OCI-LY1 (cell line): ENCODE results near the gene ABLIM3.

Experiments
- H2AFZ ChIP-seq: fragments of 200-600 bp; sonication (generic), shearing (Covaris generic); 2 replicates; pipeline ENCODE4 v1.6.0; 2014; ENCODE audit warnings: antibody characterized with exemption, mild to moderate bottlenecking, low read length
- H3F3A ChIP-seq: fragments of 200-600 bp; sonication (generic), shearing (Covaris generic); 2 replicates; pipeline ENCODE4 v1.6.0; 2014; ENCODE audit warnings: mild to moderate bottlenecking, antibody characterized with exemption, low read length, moderate library complexity; ENCODE audit not compliant: insufficient read depth
- H3K27ac ChIP-seq: fragments of 200-600 bp; sonication (generic); 2 replicates; pipeline ENCODE4 v1.5.1; 2014; ENCODE audit warnings: low read length, mixed run types, mild to moderate bottlenecking, low read depth; ENCODE audit not compliant: poor library complexity, severe bottlenecking
- H3K27me3 ChIP-seq: fragments of 200-600 bp; sonication (generic); 2 replicates; pipeline ENCODE4 v1.6.0; 2014; ENCODE audit warnings: antibody characterized with exemption, mild to moderate bottlenecking, low read length, moderate library complexity; ENCODE audit not compliant: insufficient read depth
- H3K36me3 ChIP-seq: fragments of 200-600 bp; sonication (generic); 2 replicates; pipeline ENCODE4 v1.6.1; 2014; ENCODE audit warnings: mild to moderate bottlenecking, antibody characterized with exemption, low read length, moderate library complexity, mixed read lengths; ENCODE audit not compliant: insufficient read depth
- H3K4me1 ChIP-seq: fragments of 200-600 bp; sonication (generic); 2 replicates; pipeline ENCODE4 v1.5.1; 2014; ENCODE audit warnings: mild to moderate bottlenecking, low read length, moderate library complexity; ENCODE audit not compliant: insufficient read depth, severe bottlenecking
- H3K4me2 ChIP-seq: fragments of 200-600 bp; sonication (generic), shearing (Covaris generic); 2 replicates; pipeline ENCODE4 v1.6.1; 2014; ENCODE audit warnings: low read length
- H3K4me3 ChIP-seq: fragments of 200-600 bp; sonication (generic); 2 replicates; pipeline ENCODE4 v1.5.1; 2014; ENCODE audit warnings: low read length, low read depth, mild to moderate bottlenecking, mixed read lengths; ENCODE audit not compliant: poor library complexity, severe bottlenecking
- H3K79me2 ChIP-seq: fragments of 200-600 bp; shearing (Covaris generic); 2 replicates; pipeline ENCODE4 v1.6.1; 2016; ENCODE audit warnings: mixed run types, low read length, mixed read lengths; ENCODE audit not compliant: insufficient read depth
- H3K9ac ChIP-seq: fragments of 200-600 bp; sonication (generic), shearing (Covaris generic); 2 replicates; pipeline ENCODE4 v1.6.1; 2014; ENCODE audit warnings: mild to moderate bottlenecking, low read length, mixed read lengths
- H3K9me2 ChIP-seq: fragments of 200-600 bp; sonication (generic), shearing (Covaris generic); 2 replicates; pipeline ENCODE4 v1.6.1; 2014; ENCODE audit warnings: low read depth, mild to moderate bottlenecking, low read length, mixed read lengths
- H3K9me3 ChIP-seq: fragments of 200-600 bp; shearing (Covaris generic); 2 replicates; pipeline ENCODE4 v1.6.1; 2014; ENCODE audit warnings: low read length, mixed read lengths
- H4K20me1 ChIP-seq: fragments of 200-600 bp; sonication (generic), shearing (Covaris generic); 2 replicates; pipeline ENCODE4 v1.6.0; 2016; ENCODE audit warnings: mild to moderate bottlenecking, low read length; ENCODE audit not compliant: insufficient read depth
- EZH2 ChIP-seq: fragments of 200-600 bp; sonication (generic), shearing (Covaris generic); IDR thresholded peaks from 2 replicates; pipeline ENCODE4 v1.8.0; 2017; ENCODE audit warnings: borderline replicate concordance, mixed run types, mild to moderate bottlenecking, antibody characterized with exemption, low read length, moderate library complexity, mixed read lengths
- TF ChIP-seq, protein P1 (sequence below): fragments of 200-600 bp; sonication (generic), shearing (Covaris generic); IDR thresholded peaks from 2 replicates; pipeline ENCODE4 v1.5.1; 2017; ENCODE audit warnings: mild to moderate bottlenecking, antibody characterized with exemption, low read length, moderate library complexity, mixed read lengths

The ABLIM3 gene

DNA sequence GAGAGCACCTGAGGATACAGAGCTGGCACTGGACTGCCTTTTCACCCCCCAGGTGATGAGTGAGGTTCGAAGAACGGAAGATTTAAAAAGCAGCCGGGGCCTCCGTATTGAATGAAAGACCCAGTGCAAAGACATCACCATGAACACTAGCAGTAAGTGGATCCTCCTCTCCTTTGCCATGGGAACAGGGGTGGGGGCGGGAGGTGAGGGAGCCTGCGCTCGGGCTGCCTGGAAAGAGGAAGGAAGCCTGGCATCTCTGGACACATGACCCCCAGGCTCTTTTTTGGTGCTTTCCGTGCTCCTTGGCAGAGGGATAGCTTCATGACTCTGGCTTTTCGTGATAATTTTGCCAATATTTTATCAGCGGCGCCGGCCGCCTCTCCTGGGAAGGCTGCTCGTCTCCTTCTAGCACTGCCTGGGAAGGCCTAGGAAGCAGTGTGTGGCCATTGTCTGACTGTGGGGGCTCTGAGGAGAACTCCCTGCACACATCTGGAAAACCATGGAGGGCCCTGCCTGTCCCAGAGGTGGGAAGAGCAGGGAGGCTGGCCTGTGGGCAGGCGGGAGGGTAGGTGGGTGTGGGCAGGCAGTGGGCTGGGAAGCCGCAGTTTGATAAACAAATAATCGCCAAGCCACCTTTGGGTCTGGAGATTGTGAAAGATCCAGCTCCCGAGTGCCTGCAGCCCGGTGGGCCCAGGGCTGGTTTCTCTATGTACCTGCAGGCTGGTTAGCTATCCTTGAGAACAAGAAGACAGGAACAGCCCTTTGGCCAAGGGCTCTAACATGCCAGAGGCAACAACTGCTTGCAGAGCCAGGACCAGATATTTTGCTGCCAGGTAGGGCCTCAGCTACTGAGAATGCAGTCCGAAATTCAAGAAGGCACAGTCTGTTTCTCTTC, 911 bp downstream of the ABLIM3 start:
- TF ChIP-seq, protein P1, sequence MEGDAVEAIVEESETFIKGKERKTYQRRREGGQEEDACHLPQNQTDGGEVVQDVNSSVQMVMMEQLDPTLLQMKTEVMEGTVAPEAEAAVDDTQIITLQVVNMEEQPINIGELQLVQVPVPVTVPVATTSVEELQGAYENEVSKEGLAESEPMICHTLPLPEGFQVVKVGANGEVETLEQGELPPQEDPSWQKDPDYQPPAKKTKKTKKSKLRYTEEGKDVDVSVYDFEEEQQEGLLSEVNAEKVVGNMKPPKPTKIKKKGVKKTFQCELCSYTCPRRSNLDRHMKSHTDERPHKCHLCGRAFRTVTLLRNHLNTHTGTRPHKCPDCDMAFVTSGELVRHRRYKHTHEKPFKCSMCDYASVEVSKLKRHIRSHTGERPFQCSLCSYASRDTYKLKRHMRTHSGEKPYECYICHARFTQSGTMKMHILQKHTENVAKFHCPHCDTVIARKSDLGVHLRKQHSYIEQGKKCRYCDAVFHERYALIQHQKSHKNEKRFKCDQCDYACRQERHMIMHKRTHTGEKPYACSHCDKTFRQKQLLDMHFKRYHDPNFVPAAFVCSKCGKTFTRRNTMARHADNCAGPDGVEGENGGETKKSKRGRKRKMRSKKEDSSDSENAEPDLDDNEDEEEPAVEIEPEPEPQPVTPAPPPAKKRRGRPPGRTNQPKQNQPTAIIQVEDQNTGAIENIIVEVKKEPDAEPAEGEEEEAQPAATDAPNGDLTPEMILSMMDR: no peak
- no peak for TF ChIP-seq EZH2
- Histone ChIP-seq H3K4me3 (no peak overlapping the region), H3F3A (no peaks in the 10 kb centered on the region), H3K27me3 (no peaks in the 10 kb centered on the region), H3K9ac (no peak overlapping the region), H3K79me2 (no peaks in the 10 kb centered on the region), H3K9me3 (no peaks in the 10 kb centered on the region), H3K9me2 (no peaks in the 10 kb centered on the region), H2AFZ (no peak overlapping the region), H3K27ac (no peak overlapping the region), H3K4me1 (no peaks in the 10 kb centered on the region), H3K4me2 (no peak overlapping the region), H3K36me3 (no peaks in the 10 kb centered on the region), H4K20me1 (no peaks in the 10 kb centered on the region)

GRCh38 chr5:149143470-149143869, 2.2 kb downstream of the ABLIM3 start:
- Histone ChIP-seq H3K9me3 (no peaks in the 10 kb centered on the region), H3K27ac (no peak overlapping the region), H3F3A (no peaks in the 10 kb centered on the region), H3K27me3 (no peaks in the 10 kb centered on the region), H3K4me1 (no peaks in the 10 kb centered on the region), H3K79me2 (no peaks in the 10 kb centered on the region), H2AFZ (no peak overlapping the region), H4K20me1 (no peaks in the 10 kb centered on the region), H3K4me3 (no peak overlapping the region), H3K9ac (no peak overlapping the region), H3K9me2 (no peaks in the 10 kb centered on the region), H3K4me2 (no peak overlapping the region), H3K36me3 (no peaks in the 10 kb centered on the region)
- TF ChIP-seq, protein P1: no peak
- no peak for TF ChIP-seq EZH2

GRCh38 chr5:149144637-149145036, 3.3 kb downstream of the ABLIM3 start:
- no peaks in the 10 kb centered on the region for H3K27me3 ChIP-seq
- H3K36me3 ChIP-seq: no peaks in the 10 kb centered on the region
- no peaks in the 10 kb centered on the region for H3K9me2 ChIP-seq
- H3K4me3 ChIP-seq: no peak overlapping the region
- TF ChIP-seq EZH2: no peak
- TF ChIP-seq, protein P1: no peak
- H4K20me1 ChIP-seq: no peaks in the 10 kb centered on the region
- H3K9ac ChIP-seq: no peak overlapping the region
- H3K9me3 ChIP-seq: no peaks in the 10 kb centered on the region
- no peak overlapping the region for H2AFZ ChIP-seq
- H3K4me1 ChIP-seq: no peaks in the 10 kb centered on the region
- H3K79me2 ChIP-seq: no peaks in the 10 kb centered on the region
- no peaks in the 10 kb centered on the region for H3F3A ChIP-seq
- no peak overlapping the region for H3K4me2 ChIP-seq
- no peak overlapping the region for H3K27ac ChIP-seq
